Smooth muscle cell (in vitro differentiated cells): ENCODE data around the gene IRAK1. TPM values are rescaled to one million over a fixed set of nuclear protein-coding genes. Genes with fewer than 3 reads are reported as not detected.

Source experiments
- DNase-seq: peaks from one replicate; lab custom pipeline; 2025; ENCODE audit not compliant: unreplicated experiment; lab: John Stamatoyannopoulos, UW
- H2AFZ ChIP-seq: fragments of 200-600 bp; sonication (generic); 2 replicates; pipeline ENCODE4 v1.6.0; 2016; ENCODE audit warnings: antibody characterized with exemption, low read depth, mild to moderate bottlenecking
- H3F3A ChIP-seq: fragments of 200-600 bp; sonication (generic); 2 replicates; pipeline ENCODE4 v1.6.0; 2017; ENCODE audit warnings: antibody characterized with exemption, low read depth
- H3K27ac ChIP-seq: fragments of 200-600 bp; sonication (generic); 2 replicates; pipeline ENCODE4 v1.5.1; 2016; ENCODE audit warnings: low read depth, mild to moderate bottlenecking
- H3K27me3 ChIP-seq: fragments of 200-600 bp; sonication (generic); 2 replicates; pipeline ENCODE4 v1.6.1; 2016; ENCODE audit warnings: low read depth, mild to moderate bottlenecking
- H3K36me3 ChIP-seq: fragments of 200-600 bp; sonication (generic); 2 replicates; pipeline ENCODE4 v1.5.1; 2016; ENCODE audit warnings: low read depth
- H3K4me1 ChIP-seq: fragments of 200-600 bp; sonication (generic); 2 replicates; pipeline ENCODE4 v1.5.1; 2016; ENCODE audit warnings: low read depth
- H3K4me2 ChIP-seq: fragments of 200-600 bp; sonication (generic); 2 replicates; pipeline ENCODE4 v1.6.0; 2016; ENCODE audit warnings: mild to moderate bottlenecking
- H3K4me3 ChIP-seq: fragments of 200-600 bp; sonication (generic); 2 replicates; pipeline ENCODE4 v1.5.1; 2016; ENCODE audit warnings: mild to moderate bottlenecking
- H3K79me2 ChIP-seq: fragments of 200-600 bp; sonication (generic); 2 replicates; pipeline ENCODE4 v1.6.0; 2016; ENCODE audit warnings: low read depth, mild to moderate bottlenecking
- H3K9ac ChIP-seq: fragments of 200-600 bp; sonication (generic); 2 replicates; pipeline ENCODE4 v1.6.0; 2016; ENCODE audit warnings: low read depth
- H3K9me3 ChIP-seq: fragments of 200-600 bp; sonication (generic); replicated peaks from 2 replicates; pipeline ENCODE4 v1.5.1; 2016; ENCODE audit warnings: low read depth
- H4K20me1 ChIP-seq: fragments of 200-600 bp; sonication (generic); 2 replicates; pipeline ENCODE4 v1.6.0; 2016; ENCODE audit warnings: low read depth
- WGBS: methylation state at CpG from one replicate; pipeline ENCODE4 v1.1.7; 2016; ENCODE audit warnings: low lambda C conversion rate; 5-methylcytosine and 5-hydroxymethylcytosine counted together
- polyA plus RNA-seq: library from polyadenylated mRNA; unstranded; fragments of >200 nt; fragmentation: Nextera tagmentation; extraction: Ambion mirVana; gene quantifications from 2 replicates; pipeline ENCODE4 v1.2.1, GENCODE V29; 2016
- total RNA-seq: library from RNA; depleted of rRNA; stranded (reverse); fragments of >200 nt; gene quantifications from 2 replicates; pipeline ENCODE4 v1.2.3, GENCODE V29; 2014
- TF ChIP-seq, protein P1 (sequence below): fragments of 200-600 bp; sonication (generic); IDR thresholded peaks from 2 replicates; pipeline ENCODE4 v1.5.1; 2017; ENCODE audit warnings: borderline replicate concordance, mild to moderate bottlenecking, antibody characterized with exemption; ENCODE audit not compliant: insufficient read depth, poor library complexity, severe bottlenecking

Gene IRAK1
- total RNA-seq (21.5 and 29.4 TPM in 2 replicates), polyA plus RNA-seq (63.4 and 84.2 TPM in 2 replicates)

DNA sequence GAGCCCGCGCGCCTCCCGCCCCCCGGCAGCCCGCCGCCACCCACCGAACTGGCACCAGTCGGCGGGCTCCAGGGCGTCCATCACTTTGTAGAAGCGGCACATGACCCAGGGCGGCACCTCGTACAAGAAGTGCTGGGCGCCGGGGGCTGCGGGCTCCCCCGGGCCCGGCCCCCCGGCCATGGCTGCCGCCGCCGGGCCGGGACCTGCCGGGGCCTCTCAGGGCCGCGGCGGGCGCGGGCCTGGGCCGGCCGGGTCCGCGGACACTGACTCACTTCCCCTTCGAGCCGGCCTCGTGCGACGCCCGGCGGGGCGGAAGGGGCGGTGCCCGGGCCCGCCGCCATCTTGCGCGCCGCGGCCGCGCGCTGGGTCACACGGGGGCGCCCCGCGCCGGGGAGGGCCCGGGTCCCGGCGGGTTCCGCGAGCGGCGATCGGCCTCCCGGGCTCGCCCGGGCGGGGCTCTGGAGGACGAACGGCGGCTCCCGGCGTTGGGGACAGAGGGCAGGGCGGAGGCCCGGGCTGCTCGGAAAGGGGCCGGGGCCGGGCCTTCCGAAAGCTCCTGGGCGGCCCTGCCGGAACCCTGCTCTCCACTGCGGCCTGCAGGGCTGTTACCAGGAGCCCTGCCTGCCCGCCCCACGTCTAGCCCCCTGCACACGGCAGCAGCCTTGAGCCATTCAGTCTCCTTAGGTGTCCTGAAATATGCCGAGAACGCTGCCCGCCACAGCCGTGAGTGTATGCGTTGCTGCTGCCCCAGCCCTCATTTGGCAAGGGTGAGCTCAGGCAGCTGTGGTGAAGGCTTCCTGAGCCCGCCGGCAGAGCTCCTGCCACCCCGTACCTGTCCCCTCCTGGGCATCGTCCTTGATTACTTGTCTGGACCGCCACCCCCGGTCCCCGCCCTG is at the start of gene IRAK1:
IRAK1 (minus strand) TSS at position 270 of the 896 bp plus-strand sequence; CDS start at position 180, 90 bp downstream.
- Histone ChIP-seq H3K36me3 (no peaks in the 10 kb centered on the region), H3K9me3 (no peaks in the 10 kb centered on the region), H4K20me1 (no peaks in the 10 kb centered on the region), H3K27me3 (no peaks in the 10 kb centered on the region), H3K4me2 (peak within 1 kb of the TSS; percentile 82), H3K9ac (peak within 1 kb of the TSS; percentile 81), H2AFZ (no peak within 1 kb of the TSS), H3K27ac (peak within 1 kb of the TSS; percentile 80), H3K4me3 (peak within 1 kb of the TSS; percentile 42), H3K4me1 (peaks cover 5% of the 10 kb centered on the region), H3K79me2 (peaks cover 6% of the 10 kb centered on the region), H3F3A (no peaks in the 10 kb centered on the region)
- 43% methylated on average over 53 of the region's 99 CpGs for WGBS
- TF ChIP-seq, protein P1, sequence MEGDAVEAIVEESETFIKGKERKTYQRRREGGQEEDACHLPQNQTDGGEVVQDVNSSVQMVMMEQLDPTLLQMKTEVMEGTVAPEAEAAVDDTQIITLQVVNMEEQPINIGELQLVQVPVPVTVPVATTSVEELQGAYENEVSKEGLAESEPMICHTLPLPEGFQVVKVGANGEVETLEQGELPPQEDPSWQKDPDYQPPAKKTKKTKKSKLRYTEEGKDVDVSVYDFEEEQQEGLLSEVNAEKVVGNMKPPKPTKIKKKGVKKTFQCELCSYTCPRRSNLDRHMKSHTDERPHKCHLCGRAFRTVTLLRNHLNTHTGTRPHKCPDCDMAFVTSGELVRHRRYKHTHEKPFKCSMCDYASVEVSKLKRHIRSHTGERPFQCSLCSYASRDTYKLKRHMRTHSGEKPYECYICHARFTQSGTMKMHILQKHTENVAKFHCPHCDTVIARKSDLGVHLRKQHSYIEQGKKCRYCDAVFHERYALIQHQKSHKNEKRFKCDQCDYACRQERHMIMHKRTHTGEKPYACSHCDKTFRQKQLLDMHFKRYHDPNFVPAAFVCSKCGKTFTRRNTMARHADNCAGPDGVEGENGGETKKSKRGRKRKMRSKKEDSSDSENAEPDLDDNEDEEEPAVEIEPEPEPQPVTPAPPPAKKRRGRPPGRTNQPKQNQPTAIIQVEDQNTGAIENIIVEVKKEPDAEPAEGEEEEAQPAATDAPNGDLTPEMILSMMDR, result no peak
- DNase-seq, result no peak

DNA sequence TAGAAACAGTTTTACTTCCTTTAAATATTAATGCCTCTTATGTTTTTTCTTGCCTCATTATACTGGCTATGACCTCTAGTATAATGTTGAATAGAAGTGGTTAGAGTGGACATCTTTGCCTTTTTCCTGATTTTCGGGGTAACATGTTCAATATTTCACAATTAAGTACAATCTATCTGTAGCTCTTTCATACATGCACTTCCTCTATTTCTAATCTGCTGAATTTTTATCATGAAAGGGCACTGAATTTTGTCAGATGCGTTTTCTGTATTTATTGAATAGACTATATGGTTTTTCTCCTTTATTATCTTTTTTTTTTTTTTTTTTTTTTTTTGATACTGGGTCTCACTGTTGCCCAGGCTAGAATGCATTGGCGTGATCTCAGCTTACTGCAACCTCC is 48.9 kb upstream of the IRAK1 start:
- peaks cover 83% of the 10 kb centered on the region for H3K79me2 ChIP-seq
- no peaks in the 10 kb centered on the region for H3K36me3 ChIP-seq
- peaks cover 96% of the 10 kb centered on the region for H4K20me1 ChIP-seq
- no peak overlapping the region for H3K4me2 ChIP-seq
- 82% methylated on average over 3 of the region's 3 CpGs for WGBS
- DNase-seq, result no peak
- no peaks in the 10 kb centered on the region for H3K4me1 ChIP-seq
- H3K4me3 ChIP-seq, result no peak overlapping the region
- no peaks in the 10 kb centered on the region for H3F3A ChIP-seq
- no peak overlapping the region for H3K27ac ChIP-seq
- no peaks in the 10 kb centered on the region for H3K9me3 ChIP-seq
- H2AFZ ChIP-seq, result no peak overlapping the region
- no peaks in the 10 kb centered on the region for H3K27me3 ChIP-seq
- TF ChIP-seq, protein P1, result no peak
- H3K9ac ChIP-seq, result no peak overlapping the region

DNA sequence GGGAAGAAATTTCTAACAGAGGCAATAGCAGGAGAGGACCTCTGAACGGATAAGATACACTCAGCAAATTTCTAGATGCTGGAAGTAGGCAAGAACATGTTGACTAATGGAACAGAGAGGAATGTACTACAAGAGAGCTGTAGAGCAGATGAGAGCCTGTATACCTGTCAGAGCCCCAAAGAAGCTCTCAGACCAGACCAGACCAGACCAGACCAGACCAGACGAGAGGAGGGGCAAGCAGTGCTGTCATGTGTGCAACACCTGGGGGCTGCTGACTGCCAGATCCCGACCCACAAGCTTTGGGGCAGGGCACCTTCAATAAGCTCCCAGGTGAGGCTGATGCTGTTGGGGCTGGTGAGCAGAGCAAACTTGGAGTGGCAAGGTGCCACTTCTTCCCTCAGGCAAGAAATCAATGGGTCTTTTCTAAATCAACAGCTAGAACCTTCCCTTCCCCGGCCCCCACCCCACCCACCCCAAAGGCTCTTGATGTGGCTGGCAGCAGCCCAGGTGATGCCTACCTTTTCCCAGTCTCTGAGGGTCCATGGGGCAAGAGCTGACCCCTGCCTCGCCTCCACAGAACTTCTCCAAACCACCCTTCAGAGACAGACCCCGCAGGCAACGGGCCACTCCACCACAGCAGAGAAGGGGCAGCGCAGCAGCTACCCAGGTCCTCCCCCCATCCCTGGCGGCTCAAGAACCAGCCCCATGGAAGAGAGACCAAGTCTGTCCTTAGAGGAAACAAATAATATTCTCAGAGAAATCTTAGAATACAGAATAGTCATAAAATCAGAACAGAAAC is 45.1 kb upstream of the IRAK1 start:
- no peaks in the 10 kb centered on the region for H3K36me3 ChIP-seq
- no peak overlapping the region for H2AFZ ChIP-seq
- TF ChIP-seq, protein P1, result no peak
- 81% methylated on average over 7 of the region's 9 CpGs for WGBS
- H4K20me1 ChIP-seq, result peaks cover 97% of the 10 kb centered on the region
- no peak overlapping the region for H3K9ac ChIP-seq
- no peaks in the 10 kb centered on the region for H3K9me3 ChIP-seq
- DNase-seq, result no peak
- no peaks in the 10 kb centered on the region for H3K27me3 ChIP-seq
- no peaks in the 10 kb centered on the region for H3K4me1 ChIP-seq
- no peak overlapping the region for H3K4me2 ChIP-seq
- no peaks in the 10 kb centered on the region for H3F3A ChIP-seq
- no peak overlapping the region for H3K4me3 ChIP-seq
- no peak overlapping the region for H3K27ac ChIP-seq
- peaks cover 66% of the 10 kb centered on the region for H3K79me2 ChIP-seq
